ENCODE measurements around the gene ATIC. TPM values are rescaled to one million over a fixed set of nuclear protein-coding genes. Genes with fewer than 3 reads are reported as not detected.

The ATIC gene
- total RNA-seq, 1 experiment from 2014 or later = 295 TPM

DNA sequence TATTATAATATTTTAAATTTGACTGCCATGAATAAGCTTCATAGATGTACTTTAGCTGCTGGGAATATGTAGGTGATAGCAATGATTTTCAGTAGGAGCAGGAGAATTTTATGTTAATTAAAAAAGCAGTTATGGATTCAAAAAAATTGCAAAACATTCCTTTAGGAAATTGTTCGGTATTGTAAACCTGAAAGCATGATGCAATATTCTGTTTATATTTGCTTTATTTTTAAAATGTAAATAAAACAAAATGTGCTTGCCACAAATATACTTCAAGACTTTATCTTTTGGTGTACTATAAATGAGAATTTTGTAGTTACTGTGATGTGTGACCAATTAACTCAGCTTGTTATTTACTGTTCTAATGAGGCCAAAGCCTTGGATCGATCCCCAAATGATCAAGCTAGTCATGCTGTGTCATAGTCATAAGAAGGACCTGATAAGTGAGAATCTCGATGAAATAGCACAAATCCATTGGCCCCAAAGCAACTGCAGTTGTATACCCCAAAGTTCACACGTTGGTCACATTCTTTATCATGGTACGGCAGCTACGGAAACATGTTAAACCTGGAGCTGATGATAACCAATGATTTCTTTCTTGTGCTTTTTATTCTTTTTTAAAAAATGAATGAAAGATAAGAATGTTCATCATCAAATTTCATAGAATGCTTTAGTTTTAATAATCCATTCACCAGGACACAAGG, 23.6 kb upstream of the ATIC start:
- Histone ChIP-seq H3K14ac (ENCODE audit: insufficient read depth, low read length) (no peak overlapping the region), H2BK20ac (ENCODE audit: low read depth, low read length, poor library complexity, severe bottlenecking) (no peak overlapping the region), H3K27ac (ENCODE audit: insufficient read length, low read depth, low read length) (no peak overlapping the region), H4K8ac (replicated peaks; ENCODE audit: insufficient read length, low read depth, low read length) (no peak overlapping the region), H2AK5ac (ENCODE audit: insufficient read length, low read length) (no peak overlapping the region), H3T11ph (ENCODE audit: low read length) (no peak overlapping the region), H3K23ac (ENCODE audit: insufficient read length, low read depth, low read length) (no peak overlapping the region), H3K79me1 (ENCODE audit: insufficient read depth, low read depth, low read length, poor library complexity, severe bottlenecking) (no peaks in the 10 kb centered on the region), H3K79me2 (ENCODE audit: insufficient read depth, low read length) (no peaks in the 10 kb centered on the region), H4K20me1 (ENCODE audit: control insufficient read depth, insufficient read depth, insufficient read length) (no peaks in the 10 kb centered on the region), H3K4me1 (ENCODE audit: insufficient read depth, low read length) (no peaks in the 10 kb centered on the region), H3K9ac (ENCODE audit: extremely low read depth, insufficient read length, low read length) (no peak overlapping the region), H4K91ac (ENCODE audit: insufficient read length, low read depth, low read length) (no peak overlapping the region), H2BK120ac (ENCODE audit: low read depth, low read length, poor library complexity, severe bottlenecking) (no peak overlapping the region), H2BK5ac (ENCODE audit: insufficient read length, low read length) (no peak overlapping the region), H3K23me2 (ENCODE audit: insufficient read length, low read depth, low read length, poor library complexity, severe bottlenecking) (no peaks in the 10 kb centered on the region), H3K9me3 (ENCODE audit: control insufficient read depth, low read depth, low read length) (no peaks in the 10 kb centered on the region), H3K4me2 (ENCODE audit: insufficient read depth, insufficient read length, low read length) (no peak overlapping the region), H4K5ac (ENCODE audit: insufficient read length, low read depth, low read length) (no peak overlapping the region), H2BK12ac (ENCODE audit: insufficient read length, low read depth, low read length) (no peak overlapping the region), H3K56ac (ENCODE audit: insufficient read length, low read depth, low read length) (no peak overlapping the region), H3K4ac (ENCODE audit: low read depth, low read length) (no peak overlapping the region), H3K27me3 (ENCODE audit: insufficient read depth, low read length) (no peaks in the 10 kb centered on the region), H3K18ac (ENCODE audit: insufficient read length, low read depth, low read length) (no peak overlapping the region), H2AFZ (ENCODE audit: low read length) (no peak overlapping the region), H2BK15ac (ENCODE audit: low read depth, low read length) (no peak overlapping the region)
- Mint-ChIP-seq H3K9me3 (no peaks in the 10 kb centered on the region), H3K36me3 (ENCODE audit: insufficient read depth in 1 of 3, low read depth in 3 of 3) (no peaks in the 10 kb centered on the region), H3K4me3 (no peak overlapping the region), H3K27ac (no peak overlapping the region), H3K4me1 (no peaks in the 10 kb centered on the region), H3K27me3 (ENCODE audit: low read depth) (no peaks in the 10 kb centered on the region)
- WGBS (ENCODE audit: extremely low coverage, insufficient read length, low lambda C conversion rate) = no CpG with 5 or more reads among the region's 6 CpGs
- TF ChIP-seq, protein P1, sequence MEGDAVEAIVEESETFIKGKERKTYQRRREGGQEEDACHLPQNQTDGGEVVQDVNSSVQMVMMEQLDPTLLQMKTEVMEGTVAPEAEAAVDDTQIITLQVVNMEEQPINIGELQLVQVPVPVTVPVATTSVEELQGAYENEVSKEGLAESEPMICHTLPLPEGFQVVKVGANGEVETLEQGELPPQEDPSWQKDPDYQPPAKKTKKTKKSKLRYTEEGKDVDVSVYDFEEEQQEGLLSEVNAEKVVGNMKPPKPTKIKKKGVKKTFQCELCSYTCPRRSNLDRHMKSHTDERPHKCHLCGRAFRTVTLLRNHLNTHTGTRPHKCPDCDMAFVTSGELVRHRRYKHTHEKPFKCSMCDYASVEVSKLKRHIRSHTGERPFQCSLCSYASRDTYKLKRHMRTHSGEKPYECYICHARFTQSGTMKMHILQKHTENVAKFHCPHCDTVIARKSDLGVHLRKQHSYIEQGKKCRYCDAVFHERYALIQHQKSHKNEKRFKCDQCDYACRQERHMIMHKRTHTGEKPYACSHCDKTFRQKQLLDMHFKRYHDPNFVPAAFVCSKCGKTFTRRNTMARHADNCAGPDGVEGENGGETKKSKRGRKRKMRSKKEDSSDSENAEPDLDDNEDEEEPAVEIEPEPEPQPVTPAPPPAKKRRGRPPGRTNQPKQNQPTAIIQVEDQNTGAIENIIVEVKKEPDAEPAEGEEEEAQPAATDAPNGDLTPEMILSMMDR (conservative IDR thresholded peaks at IDR 0.05) = no peak
- no peak for DNase-seq

Measured in H9 (cell line).